ENCODE data around the gene PHTF2. TPM values are rescaled to one million over a fixed set of nuclear protein-coding genes. Genes with fewer than 3 reads are reported as not detected.

PHTF2 gene
- total RNA-seq, 1 donor = 4.3 TPM

- DNase-seq (ENCODE audit: low read depth in 2 of 3, low spot score in 2 of 3) = no peak
Measured at GRCh38 chr7:77917500-77918262, 119.1 kb downstream of the PHTF2 start.

- DNase-seq (ENCODE audit: low read depth in 2 of 3, low spot score in 2 of 3) = no peak
Measured at GRCh38 chr7:77918676-77919075, 120.1 kb downstream of the PHTF2 start.

GRCh38 chr7:77923419-77923818 is 124.8 kb downstream of the PHTF2 start:
- no peak for DNase-seq (ENCODE audit: low read depth in 2 of 3, low spot score in 2 of 3)

- no peak for DNase-seq (ENCODE audit: low read depth in 2 of 3, low spot score in 2 of 3)
Measured at GRCh38 chr7:77930496-77930895, 131.9 kb downstream of the PHTF2 start.

GRCh38 chr7:77931841-77932240 is 133.3 kb downstream of the PHTF2 start:
- no peak for DNase-seq (ENCODE audit: low read depth in 2 of 3, low spot score in 2 of 3)

GRCh38 chr7:77933394-77933793 is 134.8 kb downstream of the PHTF2 start:
- DNase-seq (ENCODE audit: low read depth in 2 of 3, low spot score in 2 of 3) = no peak

- DNase-seq (ENCODE audit: low read depth in 2 of 3, low spot score in 2 of 3) = peak in 1 of 3 donors; percentile 12
Measured at GRCh38 chr7:77935652-77936348, 137.2 kb downstream of the PHTF2 start.

- DNase-seq (ENCODE audit: low read depth in 2 of 3, low spot score in 2 of 3) = peak in 2 of 3 donors; percentile 22 to 67
Measured at GRCh38 chr7:77940647-77941046, 142.1 kb downstream of the PHTF2 start.

GRCh38 chr7:77942431-77942830 is 143.9 kb downstream of the PHTF2 start:
- DNase-seq (ENCODE audit: low read depth in 2 of 3, low spot score in 2 of 3) = no peak

GRCh38 chr7:77944183-77945182 is 145.9 kb downstream of the PHTF2 start:
- DNase-seq (ENCODE audit: low read depth in 2 of 3, low spot score in 2 of 3) = no peak

GRCh38 chr7:77950548-77950947 is 152.0 kb downstream of the PHTF2 start:
- DNase-seq (ENCODE audit: low read depth in 2 of 3, low spot score in 2 of 3) = no peak

- no peak for DNase-seq (ENCODE audit: low read depth in 2 of 3, low spot score in 2 of 3)
Measured at GRCh38 chr7:77954773-77955555, 156.4 kb downstream of the PHTF2 start.

GRCh38 chr7:77958436-77958835 is 159.9 kb downstream of the PHTF2 start:
- no peak for DNase-seq (ENCODE audit: low read depth in 2 of 3, low spot score in 2 of 3)

- DNase-seq (ENCODE audit: low read depth in 2 of 3, low spot score in 2 of 3) = no peak
Measured at GRCh38 chr7:77959080-77959479, 160.5 kb downstream of the PHTF2 start.

- DNase-seq (ENCODE audit: low read depth in 2 of 3, low spot score in 2 of 3) = no peak
Measured at GRCh38 chr7:77960336-77960735, 161.8 kb downstream of the PHTF2 start.

- no peak for DNase-seq (ENCODE audit: low read depth in 2 of 3, low spot score in 2 of 3)
Measured at GRCh38 chr7:77967429-77967828, 168.9 kb downstream of the PHTF2 start.

GRCh38 chr7:77971726-77972125 is 173.2 kb downstream of the PHTF2 start:
- no peak for DNase-seq (ENCODE audit: low read depth in 2 of 3, low spot score in 2 of 3)

GRCh38 chr7:77975672-77976480 is 177.3 kb downstream of the PHTF2 start:
- peak in 2 of 3 donors; percentile 12 to 38 for DNase-seq (ENCODE audit: low read depth in 2 of 3, low spot score in 2 of 3)

- DNase-seq (ENCODE audit: low read depth in 2 of 3, low spot score in 2 of 3) = no peak
Measured at GRCh38 chr7:77979219-77979618, 180.6 kb downstream of the PHTF2 start.

Data from hematopoietic multipotent progenitor cell (in vitro differentiated cells).